NB4 (cell line): ENCODE results near the gene KLK8.

ENCODE experiments used
- MYC ChIP-seq: IDR thresholded peaks from 2 replicates; pipeline ENCODE4 v1.6.1; 2011; ENCODE audit warnings: low read depth, low read length
- POLR2A ChIP-seq: IDR thresholded peaks from 2 replicates; pipeline ENCODE4 v1.6.1; 2011; ENCODE audit warnings: mild to moderate bottlenecking; ENCODE audit not compliant: insufficient read length; ENCODE audit errors: extremely low read depth
- TF ChIP-seq, protein P1 (sequence below): IDR thresholded peaks from one replicate; pipeline ENCODE4 v1.5.1; 2012; ENCODE audit warnings: low read depth, low read length

DNA sequence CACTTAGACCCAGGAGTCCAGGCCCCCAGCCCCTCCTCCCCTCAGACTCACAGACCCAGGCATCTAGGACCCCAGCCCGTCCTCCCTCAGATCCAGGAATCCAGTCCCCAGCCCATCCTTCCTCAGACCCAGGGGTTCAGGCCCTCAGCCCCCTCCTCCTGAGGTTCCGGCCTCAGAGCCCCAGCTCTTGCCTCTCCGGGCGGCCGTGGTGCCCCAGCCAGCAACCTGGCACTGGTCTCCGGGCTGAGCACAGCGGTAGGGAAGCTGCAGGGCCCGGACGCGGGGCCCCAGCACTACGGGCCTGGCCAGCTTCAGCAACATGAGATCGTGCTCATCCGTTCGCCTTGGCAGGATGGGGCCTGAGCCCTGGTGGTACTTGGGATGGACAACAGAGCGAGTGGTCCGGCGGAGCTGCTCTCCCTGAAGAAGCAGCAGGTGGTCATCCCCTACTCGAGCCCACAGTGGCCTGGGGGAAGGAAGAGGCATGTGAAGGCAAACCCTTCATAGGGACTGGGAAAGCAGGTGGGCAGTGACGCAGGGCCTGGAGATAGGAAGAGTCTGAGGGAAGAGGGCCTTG is 14.4 kb upstream of the KLK8 start:
- TF ChIP-seq, protein P1, sequence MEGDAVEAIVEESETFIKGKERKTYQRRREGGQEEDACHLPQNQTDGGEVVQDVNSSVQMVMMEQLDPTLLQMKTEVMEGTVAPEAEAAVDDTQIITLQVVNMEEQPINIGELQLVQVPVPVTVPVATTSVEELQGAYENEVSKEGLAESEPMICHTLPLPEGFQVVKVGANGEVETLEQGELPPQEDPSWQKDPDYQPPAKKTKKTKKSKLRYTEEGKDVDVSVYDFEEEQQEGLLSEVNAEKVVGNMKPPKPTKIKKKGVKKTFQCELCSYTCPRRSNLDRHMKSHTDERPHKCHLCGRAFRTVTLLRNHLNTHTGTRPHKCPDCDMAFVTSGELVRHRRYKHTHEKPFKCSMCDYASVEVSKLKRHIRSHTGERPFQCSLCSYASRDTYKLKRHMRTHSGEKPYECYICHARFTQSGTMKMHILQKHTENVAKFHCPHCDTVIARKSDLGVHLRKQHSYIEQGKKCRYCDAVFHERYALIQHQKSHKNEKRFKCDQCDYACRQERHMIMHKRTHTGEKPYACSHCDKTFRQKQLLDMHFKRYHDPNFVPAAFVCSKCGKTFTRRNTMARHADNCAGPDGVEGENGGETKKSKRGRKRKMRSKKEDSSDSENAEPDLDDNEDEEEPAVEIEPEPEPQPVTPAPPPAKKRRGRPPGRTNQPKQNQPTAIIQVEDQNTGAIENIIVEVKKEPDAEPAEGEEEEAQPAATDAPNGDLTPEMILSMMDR: no peak
- TF ChIP-seq POLR2A: no peak
- no peak for TF ChIP-seq MYC
